Activated CD4-positive, alpha-beta T cell treated with anti-CD3 and anti-CD28 coated beads for 4 hours (primary cell): Measurements from ENCODE around the gene FAM193A.
"Not testable (repeated sequence)": the region's sequence is repeated elsewhere in the genome, so short reads cannot be mapped to it uniquely, and the experiment has no call there.

Source experiments
- DNase-seq, 2 donors: peaks; one replicate each; pipeline ENCODE4 v3.0.0-alpha.2; 2020

FAM193A gene

GRCh38 chr4:2652415-2653160 lies 116.1 kb downstream of the FAM193A start:
- DNase-seq, result no peak

- DNase-seq, result no peak
Observed at GRCh38 chr4:2660596-2661211, 124.3 kb downstream of the FAM193A start.

GRCh38 chr4:2662598-2662997 lies 126.2 kb downstream of the FAM193A start:
- DNase-seq, result no peak

- no peak for DNase-seq
Observed at GRCh38 chr4:2663275-2663674, 126.8 kb downstream of the FAM193A start.

- DNase-seq, result no peak
Observed at GRCh38 chr4:2666722-2667247, 130.3 kb downstream of the FAM193A start.

GRCh38 chr4:2667428-2667827 lies 131.0 kb downstream of the FAM193A start:
- no peak for DNase-seq

GRCh38 chr4:2671267-2671895 lies 134.9 kb downstream of the FAM193A start:
- DNase-seq, result no peak

- DNase-seq, result no peak
Observed at GRCh38 chr4:2672082-2672481, 135.6 kb downstream of the FAM193A start.

GRCh38 chr4:2672700-2673099 lies 136.3 kb downstream of the FAM193A start:
- no peak for DNase-seq

- no peak for DNase-seq
Observed at GRCh38 chr4:2673157-2673556, 136.7 kb downstream of the FAM193A start.

GRCh38 chr4:2679762-2680161 lies 143.3 kb downstream of the FAM193A start:
- DNase-seq, result not testable (repeated sequence)

GRCh38 chr4:2684486-2684885 lies 148.0 kb downstream of the FAM193A start:
- no peak for DNase-seq

GRCh38 chr4:2685541-2685940 lies 149.1 kb downstream of the FAM193A start:
- DNase-seq, result no peak

- DNase-seq, result no peak
Observed at GRCh38 chr4:2686379-2687265, 150.2 kb downstream of the FAM193A start.

GRCh38 chr4:2688281-2688680 lies 151.8 kb downstream of the FAM193A start:
- no peak for DNase-seq

GRCh38 chr4:2688697-2689096 lies 152.2 kb downstream of the FAM193A start:
- DNase-seq, result no peak

GRCh38 chr4:2689114-2689513 lies 152.7 kb downstream of the FAM193A start:
- no peak for DNase-seq

- DNase-seq, result no peak
Observed at GRCh38 chr4:2689825-2690700, 153.6 kb downstream of the FAM193A start.

GRCh38 chr4:2691313-2691712 lies 154.9 kb downstream of the FAM193A start:
- DNase-seq, result no peak

- DNase-seq, result no peak
Observed at GRCh38 chr4:2691952-2692435, 155.5 kb downstream of the FAM193A start.

- no peak for DNase-seq
Observed at GRCh38 chr4:2694691-2695090, 158.2 kb downstream of the FAM193A start.
